HepG2 (cell line): ENCODE measurements around the gene CMIP. TPM values are rescaled to one million over a fixed set of nuclear protein-coding genes. Genes with fewer than 3 reads are reported as not detected.
A peak's percentile ranks its signal among the peaks of the same experiment; 100 is the strongest.

ENCODE experiments used
- ADNP ChIP-seq: sonication (generic); formaldehyde crosslinking; IDR thresholded peaks from 2 replicates; pipeline ENCODE4 v1.4.0; 2020; ENCODE audit warnings: missing genetic modification reagents
- AHR ChIP-seq: IDR thresholded peaks from 2 replicates; pipeline ENCODE4 v1.6.1; 2018; ENCODE audit warnings: missing genetic modification reagents, missing compliant biosample characterization
- CHD4 ChIP-seq: fragments of 200-600 bp; sonication (generic); IDR thresholded peaks from 2 replicates; pipeline ENCODE4 v1.7.0; 2017; ENCODE audit warnings: mild to moderate bottlenecking, low read length, borderline replicate concordance
- ELF4 ChIP-seq: sonication (generic); formaldehyde crosslinking; IDR thresholded peaks from 2 replicates; pipeline ENCODE4 v1.5.0; 2020; ENCODE audit warnings: missing genetic modification reagents, mild to moderate bottlenecking, moderate library complexity, borderline replicate concordance
- JDP2 ChIP-seq: sonication (generic); formaldehyde crosslinking; IDR thresholded peaks from 2 replicates; pipeline ENCODE4 v1.8.1; 2022; ENCODE audit warnings: missing genetic modification reagents, borderline replicate concordance
- MAF1 ChIP-seq: sonication (generic); formaldehyde crosslinking; IDR thresholded peaks from 2 replicates; pipeline ENCODE4 v1.5.0; 2020; ENCODE audit warnings: missing genetic modification reagents, borderline replicate concordance
- MED8 ChIP-seq: sonication (generic); formaldehyde crosslinking; IDR thresholded peaks from 2 replicates; pipeline ENCODE4 v1.8.1; 2023; ENCODE audit warnings: mild to moderate bottlenecking, missing genetic modification reagents; ENCODE audit not compliant: insufficient replicate concordance
- MLLT10 ChIP-seq: sonication (generic); formaldehyde crosslinking; IDR thresholded peaks from 2 replicates; pipeline ENCODE4 v1.4.0; 2020; ENCODE audit warnings: missing genetic modification reagents
- MXI1 ChIP-seq: IDR thresholded peaks from 3 replicates; pipeline ENCODE4 v1.6.1; 2012; ENCODE audit warnings: low read depth, low read length, inconsistent platforms, borderline replicate concordance
- MZF1 ChIP-seq: sonication (generic); formaldehyde crosslinking; IDR thresholded peaks from 2 replicates; pipeline ENCODE4 v1.8.1; 2023; ENCODE audit warnings: mild to moderate bottlenecking, missing genetic modification reagents, borderline replicate concordance
- NAIF1 ChIP-seq: sonication (generic); formaldehyde crosslinking; IDR thresholded peaks from 2 replicates; pipeline ENCODE4 v1.5.0; 2020; ENCODE audit warnings: mild to moderate bottlenecking, missing genetic modification reagents, borderline replicate concordance
- ZNF136 ChIP-seq: sonication (generic); formaldehyde crosslinking; IDR thresholded peaks from 2 replicates; pipeline ENCODE4 v1.8.1; 2022; ENCODE audit warnings: low read depth, mild to moderate bottlenecking, moderate library complexity, missing genetic modification reagents
- ZNF274 ChIP-seq: sonication (generic); formaldehyde crosslinking; IDR thresholded peaks from 2 replicates; pipeline ENCODE4 v1.5.1; 2020; ENCODE audit warnings: mild to moderate bottlenecking, missing genetic modification reagents
- ZNF432 ChIP-seq: sonication (generic); formaldehyde crosslinking; IDR thresholded peaks from 2 replicates; pipeline ENCODE4 v1.5.0; 2020; ENCODE audit warnings: missing genetic modification reagents, mild to moderate bottlenecking, borderline replicate concordance
- ZNF496 ChIP-seq: sonication (generic); formaldehyde crosslinking; IDR thresholded peaks from 2 replicates; pipeline ENCODE4 v1.8.1; 2023; ENCODE audit warnings: mild to moderate bottlenecking, moderate library complexity, missing genetic modification reagents; ENCODE audit not compliant: insufficient replicate concordance
- ZNF678 ChIP-seq: sonication (generic); formaldehyde crosslinking; IDR thresholded peaks from 2 replicates; pipeline ENCODE4 v1.4.0; 2020; ENCODE audit warnings: mild to moderate bottlenecking, missing genetic modification reagents
- ZNF713 ChIP-seq: sonication (generic); formaldehyde crosslinking; IDR thresholded peaks from 2 replicates; pipeline ENCODE4 v1.4.0; 2020; ENCODE audit warnings: mild to moderate bottlenecking, missing genetic modification reagents
- ZNF792 ChIP-seq: IDR thresholded peaks from 2 replicates; pipeline ENCODE4 v1.6.1; 2016
- ZNF883 ChIP-seq: sonication (generic); formaldehyde crosslinking; IDR thresholded peaks from 2 replicates; pipeline ENCODE4 v1.5.1; 2020; ENCODE audit warnings: mild to moderate bottlenecking, missing genetic modification reagents; ENCODE audit errors: not compliant biosample characterization
- polyA plus RNA-seq, 8 experiments: library from polyadenylated mRNA; depleted of rRNA in 3 of 8; stranded (reverse) in 7 of 8; unstranded in 1 of 8; fragments of >200 nt; fragmentation: Illumina TruSeq in 4 of 8; extraction: Trizol in 4 of 8; gene quantifications; 2 replicates each; pipeline versions ENCODE4 v1.2.1 to v1.2.3, GENCODE V29; 2011 to 2016; ENCODE audit warnings: low read depth in 4 of 8, missing spikeins in 1 of 8, mixed read lengths in 1 of 8; ENCODE audit not compliant: insufficient read depth in 1 of 8
- total RNA-seq, 5 experiments: library from RNA; depleted of rRNA; stranded (reverse); fragments of >200 nt; fragmentation: Illumina TruSeq; extraction: Trizol; gene quantifications; 2 replicates each; pipeline ENCODE4 v1.2.3, GENCODE V29; 2016; ENCODE audit warnings: low read depth in 1 of 5
- TF ChIP-seq, protein P1 (sequence below): sonication (generic); formaldehyde crosslinking; IDR thresholded peaks from 2 replicates; pipeline ENCODE4 v1.5.1; 2020; ENCODE audit warnings: mild to moderate bottlenecking, missing genetic modification reagents, moderate library complexity
- TF ChIP-seq, protein P2 (sequence below): IDR thresholded peaks from 2 replicates; pipeline ENCODE4 v1.6.1; 2016; ENCODE audit warnings: missing compliant biosample characterization, missing genetic modification reagents, borderline replicate concordance
- TF ChIP-seq, protein P3 (sequence below): sonication (generic); formaldehyde crosslinking; IDR thresholded peaks from 2 replicates; pipeline ENCODE4 v1.5.0; 2020; ENCODE audit warnings: missing genetic modification reagents, mild to moderate bottlenecking, borderline replicate concordance
- TF ChIP-seq, protein P4 (sequence below): sonication (generic); formaldehyde crosslinking; IDR thresholded peaks from 2 replicates; pipeline ENCODE4 v1.5.0; 2020; ENCODE audit warnings: mild to moderate bottlenecking, missing genetic modification reagents, borderline replicate concordance

Gene CMIP
- total and polyA plus RNA-seq, 2 of the 13 experiments (the other 11 are each of a cell fraction or from before 2014, with no cell fraction given) = 10.9 to 18.1 TPM

DNA sequence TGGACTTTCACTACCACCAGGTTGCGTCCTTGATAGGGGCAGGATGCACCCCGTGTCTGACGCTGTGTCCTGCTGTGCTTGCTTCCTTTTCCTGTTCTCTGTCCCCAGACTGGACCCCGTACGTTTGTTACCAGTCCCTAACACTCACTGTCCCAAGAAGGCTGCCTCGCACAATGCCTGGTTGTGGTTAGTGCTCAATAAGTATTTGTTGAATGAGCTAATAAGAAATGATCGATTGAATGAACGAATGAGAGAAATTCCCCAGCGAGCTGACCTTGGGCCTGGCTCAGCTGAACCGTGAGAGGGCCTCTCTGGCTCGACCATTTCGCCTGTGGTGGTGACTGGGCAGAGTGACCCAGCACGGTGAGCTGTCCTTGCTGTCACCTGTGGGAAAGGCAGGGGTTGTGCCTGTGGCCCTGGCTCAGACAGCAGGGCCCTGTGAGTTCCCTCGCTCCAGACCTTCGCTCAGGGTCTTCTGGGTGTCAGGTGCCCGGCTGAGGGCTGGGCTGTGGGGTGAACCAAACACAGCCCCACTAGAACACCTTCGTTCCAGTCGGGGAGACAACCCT, 20.9 kb downstream of the CMIP start (continued):
- TF ChIP-seq ADNP (CRISPR knock-in tag) = peak; percentile 42; the same call in 1 of the 2 replicates
- TF ChIP-seq MXI1 = no peak; the same call in 2 of the 3 replicates
- no peak for TF ChIP-seq ZNF792 (CRISPR knock-in tag)
- no peak for TF ChIP-seq CHD4
- TF ChIP-seq, protein P1, sequence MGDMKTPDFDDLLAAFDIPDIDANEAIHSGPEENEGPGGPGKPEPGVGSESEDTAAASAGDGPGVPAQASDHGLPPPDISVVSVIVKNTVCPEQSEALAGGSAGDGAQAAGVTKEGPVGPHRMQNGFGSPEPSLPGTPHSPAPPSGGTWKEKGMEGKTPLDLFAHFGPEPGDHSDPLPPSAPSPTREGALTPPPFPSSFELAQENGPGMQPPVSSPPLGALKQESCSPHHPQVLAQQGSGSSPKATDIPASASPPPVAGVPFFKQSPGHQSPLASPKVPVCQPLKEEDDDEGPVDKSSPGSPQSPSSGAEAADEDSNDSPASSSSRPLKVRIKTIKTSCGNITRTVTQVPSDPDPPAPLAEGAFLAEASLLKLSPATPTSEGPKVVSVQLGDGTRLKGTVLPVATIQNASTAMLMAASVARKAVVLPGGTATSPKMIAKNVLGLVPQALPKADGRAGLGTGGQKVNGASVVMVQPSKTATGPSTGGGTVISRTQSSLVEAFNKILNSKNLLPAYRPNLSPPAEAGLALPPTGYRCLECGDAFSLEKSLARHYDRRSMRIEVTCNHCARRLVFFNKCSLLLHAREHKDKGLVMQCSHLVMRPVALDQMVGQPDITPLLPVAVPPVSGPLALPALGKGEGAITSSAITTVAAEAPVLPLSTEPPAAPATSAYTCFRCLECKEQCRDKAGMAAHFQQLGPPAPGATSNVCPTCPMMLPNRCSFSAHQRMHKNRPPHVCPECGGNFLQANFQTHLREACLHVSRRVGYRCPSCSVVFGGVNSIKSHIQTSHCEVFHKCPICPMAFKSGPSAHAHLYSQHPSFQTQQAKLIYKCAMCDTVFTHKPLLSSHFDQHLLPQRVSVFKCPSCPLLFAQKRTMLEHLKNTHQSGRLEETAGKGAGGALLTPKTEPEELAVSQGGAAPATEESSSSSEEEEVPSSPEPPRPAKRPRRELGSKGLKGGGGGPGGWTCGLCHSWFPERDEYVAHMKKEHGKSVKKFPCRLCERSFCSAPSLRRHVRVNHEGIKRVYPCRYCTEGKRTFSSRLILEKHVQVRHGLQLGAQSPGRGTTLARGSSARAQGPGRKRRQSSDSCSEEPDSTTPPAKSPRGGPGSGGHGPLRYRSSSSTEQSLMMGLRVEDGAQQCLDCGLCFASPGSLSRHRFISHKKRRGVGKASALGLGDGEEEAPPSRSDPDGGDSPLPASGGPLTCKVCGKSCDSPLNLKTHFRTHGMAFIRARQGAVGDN (CRISPR knock-in tag) = peak; percentile 87
- TF ChIP-seq NAIF1 (CRISPR knock-in tag) = no peak
- TF ChIP-seq JDP2 (CRISPR knock-in tag) = no peak
- TF ChIP-seq AHR = no peak
- no peak for TF ChIP-seq ZNF432 (CRISPR knock-in tag)
- TF ChIP-seq, protein P2, sequence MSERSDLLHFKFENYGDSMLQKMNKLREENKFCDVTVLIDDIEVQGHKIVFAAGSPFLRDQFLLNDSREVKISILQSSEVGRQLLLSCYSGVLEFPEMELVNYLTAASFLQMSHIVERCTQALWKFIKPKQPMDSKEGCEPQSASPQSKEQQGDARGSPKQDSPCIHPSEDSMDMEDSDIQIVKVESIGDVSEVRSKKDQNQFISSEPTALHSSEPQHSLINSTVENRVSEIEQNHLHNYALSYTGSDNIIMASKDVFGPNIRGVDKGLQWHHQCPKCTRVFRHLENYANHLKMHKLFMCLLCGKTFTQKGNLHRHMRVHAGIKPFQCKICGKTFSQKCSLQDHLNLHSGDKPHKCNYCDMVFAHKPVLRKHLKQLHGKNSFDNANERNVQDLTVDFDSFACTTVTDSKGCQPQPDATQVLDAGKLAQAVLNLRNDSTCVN = no peak
- TF ChIP-seq, protein P3, sequence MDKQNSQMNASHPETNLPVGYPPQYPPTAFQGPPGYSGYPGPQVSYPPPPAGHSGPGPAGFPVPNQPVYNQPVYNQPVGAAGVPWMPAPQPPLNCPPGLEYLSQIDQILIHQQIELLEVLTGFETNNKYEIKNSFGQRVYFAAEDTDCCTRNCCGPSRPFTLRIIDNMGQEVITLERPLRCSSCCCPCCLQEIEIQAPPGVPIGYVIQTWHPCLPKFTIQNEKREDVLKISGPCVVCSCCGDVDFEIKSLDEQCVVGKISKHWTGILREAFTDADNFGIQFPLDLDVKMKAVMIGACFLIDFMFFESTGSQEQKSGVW (CRISPR knock-in tag) = no peak
- TF ChIP-seq ZNF274 (CRISPR knock-in tag) = no peak
- no peak for TF ChIP-seq MED8
- no peak for TF ChIP-seq ZNF136 (CRISPR knock-in tag)
- TF ChIP-seq MLLT10 (CRISPR knock-in tag) = no peak
- TF ChIP-seq MZF1 = no peak
- TF ChIP-seq ZNF678 (CRISPR knock-in tag) = no peak
- TF ChIP-seq ZNF883 (CRISPR knock-in tag) = no peak
- TF ChIP-seq ZNF496 (CRISPR knock-in tag) = no peak
- TF ChIP-seq ELF4 (CRISPR knock-in tag) = no peak
- no peak for TF ChIP-seq ZNF713 (CRISPR knock-in tag)
- TF ChIP-seq, protein P4, sequence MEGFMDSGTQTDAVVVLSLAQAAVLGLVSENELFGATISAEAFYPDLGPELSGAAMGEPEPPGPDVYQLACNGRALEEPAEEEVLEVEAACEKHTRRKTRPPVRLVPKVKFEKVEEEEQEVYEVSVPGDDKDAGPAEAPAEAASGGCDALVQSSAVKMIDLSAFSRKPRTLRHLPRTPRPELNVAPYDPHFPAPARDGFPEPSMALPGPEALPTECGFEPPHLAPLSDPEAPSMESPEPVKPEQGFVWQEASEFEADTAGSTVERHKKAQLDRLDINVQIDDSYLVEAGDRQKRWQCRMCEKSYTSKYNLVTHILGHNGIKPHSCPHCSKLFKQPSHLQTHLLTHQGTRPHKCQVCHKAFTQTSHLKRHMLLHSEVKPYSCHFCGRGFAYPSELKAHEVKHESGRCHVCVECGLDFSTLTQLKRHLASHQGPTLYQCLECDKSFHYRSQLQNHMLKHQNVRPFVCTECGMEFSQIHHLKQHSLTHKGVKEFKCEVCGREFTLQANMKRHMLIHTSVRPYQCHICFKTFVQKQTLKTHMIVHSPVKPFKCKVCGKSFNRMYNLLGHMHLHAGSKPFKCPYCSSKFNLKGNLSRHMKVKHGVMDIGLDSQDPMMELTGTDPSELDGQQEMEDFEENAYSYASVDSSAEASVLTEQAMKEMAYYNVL (CRISPR knock-in tag) = no peak
- no peak for TF ChIP-seq MAF1
